Spinal cord (tissue), 10 donors: Measurements from ENCODE around the gene AP2M1. TPM values are rescaled to one million over a fixed set of nuclear protein-coding genes. Genes with fewer than 3 reads are reported as not detected.

Experiments used
- DNase-seq, 6 donors: peaks; one replicate each; pipeline versions ENCODE4 v3.0.0 to v3.0.0-alpha.2; 2013 to 2015; ENCODE audit warnings: low spot score in 6 of 6, low read depth in 4 of 6
- H3K27ac ChIP-seq: one replicate; pipeline ENCODE4 v1.5.1; 2013; ENCODE audit warnings: low read depth, low read length, control low read depth
- H3K27me3 ChIP-seq: one replicate; pipeline ENCODE4 v1.6.1; 2013; ENCODE audit warnings: low read length; ENCODE audit not compliant: control insufficient read depth, insufficient read depth
- H3K36me3 ChIP-seq: one replicate; pipeline ENCODE4 v1.6.1; 2013; ENCODE audit warnings: low read length; ENCODE audit not compliant: control insufficient read depth, insufficient read depth
- H3K4me1 ChIP-seq: one replicate; pipeline ENCODE4 v1.6.1; 2013; ENCODE audit warnings: low read length; ENCODE audit not compliant: control insufficient read depth, insufficient read depth
- H3K4me3 ChIP-seq: one replicate; pipeline ENCODE4 v1.5.1; 2013; ENCODE audit warnings: low read depth, low read length, control low read depth
- H3K9me3 ChIP-seq: one replicate; pipeline ENCODE4 v1.6.1; 2013; ENCODE audit warnings: low read length; ENCODE audit not compliant: control insufficient read depth, insufficient read depth
- WGBS: methylation state at CpG from one replicate; pipeline ENCODE4 v1.1.5; 2013; ENCODE audit warnings: missing lambda C conversion rate; ENCODE audit not compliant: insufficient coverage; 5-methylcytosine and 5-hydroxymethylcytosine counted together
- polyA plus RNA-seq, 2 donors: library from polyadenylated mRNA; unstranded; fragments of 120-200 nt; gene quantifications; one replicate each; pipeline ENCODE4 v1.2.1, GENCODE V29; 2013; ENCODE audit not compliant: insufficient read length in 2 of 2
- total RNA-seq, 2 donors: library from RNA; depleted of rRNA in 1 of 2; stranded (reverse); fragments of 120-200 nt in 1 of 2; fragments of >200 nt in 1 of 2; gene quantifications; one replicate each; pipeline versions ENCODE4 v1.2.3 to v1.2.4, GENCODE V29; 2013 to 2014
- donor health status: healthy.

The AP2M1 gene
- total and polyA plus RNA-seq, 4 donors, result 293 to 556 (median 415) TPM

DNA sequence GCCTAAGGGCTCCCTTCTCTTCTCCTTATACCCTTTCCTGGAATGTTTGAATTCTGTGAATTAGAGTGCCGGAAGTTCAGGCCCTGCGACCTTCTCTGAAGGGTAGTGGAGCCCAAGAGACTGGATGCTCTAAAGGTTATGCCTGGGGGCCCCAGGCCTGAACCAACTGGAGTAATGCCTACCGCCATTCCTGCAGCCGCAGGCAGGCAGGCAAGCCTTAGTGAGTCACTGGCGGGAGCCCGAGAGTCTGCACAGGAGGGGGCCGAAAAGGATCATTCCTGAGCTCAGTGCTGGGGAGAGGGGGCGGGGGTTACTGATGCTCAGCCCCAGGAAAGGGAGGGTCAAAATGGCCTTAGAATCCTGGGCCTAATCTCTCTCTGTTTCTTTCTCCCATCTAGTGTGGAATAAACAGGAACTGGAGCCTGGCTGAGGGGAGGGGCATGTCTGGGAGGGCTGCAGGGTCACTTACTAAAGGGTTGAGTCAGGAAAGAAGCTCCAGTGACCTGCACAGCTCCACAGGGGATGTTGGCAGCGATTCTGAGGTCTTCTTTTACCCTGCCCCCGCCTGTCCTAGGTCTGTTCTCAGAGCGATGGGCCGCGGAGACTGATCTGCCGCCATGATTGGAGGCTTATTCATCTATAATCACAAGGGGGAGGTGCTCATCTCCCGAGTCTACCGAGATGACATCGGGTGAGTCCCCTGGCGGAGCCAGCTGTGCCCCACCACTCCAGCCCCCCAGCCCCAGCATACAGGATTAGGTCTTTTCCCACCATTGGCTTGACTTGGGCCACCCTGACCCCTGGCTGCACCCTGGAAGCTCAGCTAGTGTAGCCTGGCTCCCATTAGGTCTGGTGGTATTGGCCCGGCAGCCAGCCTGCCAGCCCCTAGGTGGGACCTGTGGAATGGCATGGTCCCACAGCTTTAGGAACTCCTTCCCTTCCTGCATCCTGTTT, 2.0 kb downstream of the AP2M1 start:
- H3K4me1 ChIP-seq, result peaks cover 33% of the 10 kb centered on the region
- 14% methylated on average over 17 of the region's 19 CpGs for WGBS
- H3K27me3 ChIP-seq, result no peaks in the 10 kb centered on the region
- no peaks in the 10 kb centered on the region for H3K9me3 ChIP-seq
- H3K27ac ChIP-seq, result peak overlapping the region; percentile 87
- H3K4me3 ChIP-seq, result peak overlapping the region; percentile 97
- peak in 2 of 6 donors; percentile 20 to 64 for DNase-seq
- peaks cover 58% of the 10 kb centered on the region for H3K36me3 ChIP-seq

DNA sequence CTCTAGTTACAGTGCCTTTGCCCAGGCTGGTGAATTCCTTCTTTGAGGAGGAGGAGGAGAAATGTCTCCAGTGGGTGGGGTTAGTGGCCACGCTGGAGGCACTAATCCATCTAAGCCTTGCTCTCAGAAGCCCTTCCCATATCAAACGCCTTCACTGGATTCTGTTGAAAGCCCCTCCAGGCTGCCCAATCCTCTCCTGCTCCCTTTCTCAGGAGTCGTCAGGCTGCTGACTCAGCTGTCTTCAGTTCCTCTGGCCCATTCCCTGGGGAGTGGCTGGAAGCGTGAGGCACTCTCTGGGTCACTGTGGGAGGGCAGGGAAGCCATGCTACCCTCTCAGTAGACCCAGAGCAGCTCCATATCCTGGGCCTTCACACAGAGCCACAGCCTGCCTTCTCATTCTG, 2.7 kb downstream of the AP2M1 start:
- H3K27me3 ChIP-seq, result no peaks in the 10 kb centered on the region
- H3K27ac ChIP-seq, result no peak overlapping the region
- no peaks in the 10 kb centered on the region for H3K9me3 ChIP-seq
- peak overlapping the region; percentile 97 for H3K4me3 ChIP-seq
- H3K4me1 ChIP-seq, result peaks cover 33% of the 10 kb centered on the region
- 49% methylated on average over 2 of the region's 4 CpGs for WGBS
- no peak for DNase-seq
- peaks cover 60% of the 10 kb centered on the region for H3K36me3 ChIP-seq

DNA sequence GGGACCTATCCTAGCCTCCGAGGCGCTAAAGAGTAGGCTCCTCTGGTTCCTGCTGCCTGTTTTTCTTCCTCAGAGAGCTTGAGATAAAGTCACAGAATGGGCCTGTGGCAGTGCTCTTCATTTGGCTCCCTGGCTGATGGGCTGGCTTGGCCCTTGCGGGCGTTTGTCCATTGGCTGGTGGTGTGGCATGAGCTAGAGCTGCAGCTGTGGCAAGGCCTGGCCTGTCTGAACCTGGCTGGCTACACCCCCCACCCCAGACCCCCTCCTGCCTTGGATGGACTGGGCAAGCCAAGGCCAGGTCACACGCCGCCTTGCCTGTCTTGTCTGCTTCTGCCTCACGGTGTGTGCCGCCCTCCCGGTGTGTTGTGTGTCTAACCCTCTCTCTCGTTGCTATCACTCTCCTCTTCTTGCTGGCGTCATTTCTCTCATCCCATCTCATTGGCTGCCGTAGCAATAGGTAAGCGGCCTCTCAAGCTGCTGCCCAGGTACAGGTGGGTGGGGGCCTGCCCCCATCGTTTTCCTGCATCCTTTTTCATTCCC, 3.2 kb downstream of the AP2M1 start:
- H3K36me3 ChIP-seq, result peaks cover 64% of the 10 kb centered on the region
- no peaks in the 10 kb centered on the region for H3K9me3 ChIP-seq
- no peak overlapping the region for H3K27ac ChIP-seq
- H3K4me3 ChIP-seq, result no peak overlapping the region
- peaks cover 33% of the 10 kb centered on the region for H3K4me1 ChIP-seq
- no peak for DNase-seq
- WGBS, result 93% methylated on average over 14 of the region's 14 CpGs
- H3K27me3 ChIP-seq, result no peaks in the 10 kb centered on the region

DNA sequence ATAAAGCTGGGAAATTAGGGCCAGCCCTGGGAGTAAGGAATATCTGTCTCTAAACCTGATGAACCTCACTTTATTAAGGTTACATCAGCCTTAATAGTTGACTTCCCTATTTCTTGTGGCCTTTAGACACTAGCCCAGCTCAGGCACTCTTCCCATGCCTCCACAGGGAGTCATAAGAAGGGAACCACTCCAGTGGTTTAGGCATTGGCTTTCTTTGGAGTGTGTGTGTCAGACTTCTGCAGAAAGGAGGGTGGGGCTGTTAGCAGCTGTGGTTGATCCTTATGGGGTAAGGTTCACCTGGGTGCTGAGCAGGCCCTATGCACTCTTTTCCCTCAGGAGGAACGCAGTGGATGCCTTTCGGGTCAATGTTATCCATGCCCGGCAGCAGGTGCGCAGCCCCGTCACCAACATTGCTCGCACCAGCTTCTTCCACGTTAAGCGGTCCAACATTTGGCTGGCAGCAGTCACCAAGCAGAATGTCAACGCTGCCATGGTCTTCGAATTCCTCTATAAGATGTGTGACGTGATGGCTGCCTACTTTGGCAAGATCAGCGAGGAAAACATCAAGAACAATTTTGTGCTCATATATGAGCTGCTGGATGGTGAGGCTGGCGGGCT, 4.0 kb downstream of the AP2M1 start:
- H3K4me1 ChIP-seq, result peaks cover 33% of the 10 kb centered on the region
- peaks cover 70% of the 10 kb centered on the region for H3K36me3 ChIP-seq

DNA sequence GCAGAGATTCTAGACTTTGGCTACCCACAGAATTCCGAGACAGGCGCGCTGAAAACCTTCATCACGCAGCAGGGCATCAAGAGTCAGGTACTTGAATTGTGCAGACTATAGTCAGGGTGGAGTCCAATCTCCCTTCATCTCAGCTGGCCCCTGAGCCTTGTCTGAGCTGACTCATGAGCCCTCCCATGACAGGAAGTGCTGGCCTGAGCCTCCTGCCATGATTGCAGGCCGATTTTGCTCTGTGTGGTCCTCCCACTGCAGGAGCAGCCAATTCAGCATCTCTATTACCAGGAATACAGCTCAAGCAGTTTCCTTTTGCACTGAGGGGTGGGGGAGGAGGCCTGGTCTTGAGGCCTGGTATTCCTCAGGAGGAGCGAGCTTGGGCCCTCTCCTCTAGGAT, 5.5 kb downstream of the AP2M1 start:
- Histone ChIP-seq H3K27ac (no peak overlapping the region), H3K27me3 (no peaks in the 10 kb centered on the region), H3K36me3 (peaks cover 81% of the 10 kb centered on the region), H3K9me3 (no peaks in the 10 kb centered on the region), H3K4me1 (peaks cover 33% of the 10 kb centered on the region), H3K4me3 (no peak overlapping the region)
- DNase-seq, result no peak
- 92% methylated on average over 4 of the region's 6 CpGs for WGBS

More for the DNA sequence above, 4.0 kb downstream of the AP2M1 start:
- WGBS, result 95% methylated on average over 13 of the region's 13 CpGs
- Histone ChIP-seq H3K9me3 (no peaks in the 10 kb centered on the region), H3K4me3 (no peak overlapping the region), H3K27me3 (no peaks in the 10 kb centered on the region), H3K27ac (no peak overlapping the region)
- DNase-seq, result no peak

DNA sequence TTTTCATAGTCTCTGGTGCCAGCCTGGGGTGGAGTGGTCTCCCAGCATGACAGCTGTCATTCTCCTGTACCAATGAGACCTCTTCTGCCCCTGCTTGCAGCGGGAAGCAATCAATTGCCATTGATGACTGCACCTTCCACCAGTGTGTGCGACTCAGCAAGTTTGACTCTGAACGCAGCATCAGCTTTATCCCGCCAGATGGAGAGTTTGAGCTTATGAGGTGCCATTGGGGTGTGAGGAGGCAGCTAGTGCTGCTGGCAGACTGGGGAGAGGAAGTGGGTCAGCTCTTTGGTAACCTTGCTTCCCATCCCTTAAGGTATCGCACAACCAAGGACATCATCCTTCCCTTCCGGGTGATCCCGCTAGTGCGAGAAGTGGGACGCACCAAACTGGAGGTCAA, 6.9 kb downstream of the AP2M1 start:
- H3K4me3 ChIP-seq, result no peak overlapping the region
- 93% methylated on average over 3 of the region's 9 CpGs for WGBS
- H3K27me3 ChIP-seq, result no peaks in the 10 kb centered on the region
- no peak for DNase-seq
- peaks cover 28% of the 10 kb centered on the region for H3K4me1 ChIP-seq
- H3K9me3 ChIP-seq, result no peaks in the 10 kb centered on the region
- peaks cover 78% of the 10 kb centered on the region for H3K36me3 ChIP-seq
- no peak overlapping the region for H3K27ac ChIP-seq

DNA sequence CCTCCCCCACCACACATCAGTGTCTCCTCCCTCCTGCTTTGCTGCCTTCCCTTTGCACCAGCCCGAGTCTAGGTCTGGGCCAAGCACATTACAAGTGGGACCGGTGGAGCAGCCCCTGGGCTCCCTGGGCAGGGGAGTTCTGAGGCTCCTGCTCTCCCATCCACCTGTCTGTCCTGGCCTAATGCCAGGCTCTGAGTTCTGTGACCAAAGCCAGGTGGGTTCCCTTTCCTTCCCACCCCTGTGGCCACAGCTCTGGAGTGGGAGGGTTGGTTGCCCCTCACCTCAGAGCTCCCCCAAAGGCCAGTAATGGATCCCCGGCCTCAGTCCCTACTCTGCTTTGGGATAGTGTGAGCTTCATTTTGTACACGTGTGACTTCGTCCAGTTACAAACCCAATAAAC, 9.0 kb downstream of the AP2M1 start:
- WGBS, result 90% methylated on average over 3 of the region's 5 CpGs
- H3K27ac ChIP-seq, result no peak overlapping the region
- H3K4me3 ChIP-seq, result no peak overlapping the region
- no peak for DNase-seq
- H3K4me1 ChIP-seq, result peaks cover 23% of the 10 kb centered on the region
- H3K27me3 ChIP-seq, result no peaks in the 10 kb centered on the region
- H3K9me3 ChIP-seq, result no peaks in the 10 kb centered on the region
- peaks cover 73% of the 10 kb centered on the region for H3K36me3 ChIP-seq

DNA sequence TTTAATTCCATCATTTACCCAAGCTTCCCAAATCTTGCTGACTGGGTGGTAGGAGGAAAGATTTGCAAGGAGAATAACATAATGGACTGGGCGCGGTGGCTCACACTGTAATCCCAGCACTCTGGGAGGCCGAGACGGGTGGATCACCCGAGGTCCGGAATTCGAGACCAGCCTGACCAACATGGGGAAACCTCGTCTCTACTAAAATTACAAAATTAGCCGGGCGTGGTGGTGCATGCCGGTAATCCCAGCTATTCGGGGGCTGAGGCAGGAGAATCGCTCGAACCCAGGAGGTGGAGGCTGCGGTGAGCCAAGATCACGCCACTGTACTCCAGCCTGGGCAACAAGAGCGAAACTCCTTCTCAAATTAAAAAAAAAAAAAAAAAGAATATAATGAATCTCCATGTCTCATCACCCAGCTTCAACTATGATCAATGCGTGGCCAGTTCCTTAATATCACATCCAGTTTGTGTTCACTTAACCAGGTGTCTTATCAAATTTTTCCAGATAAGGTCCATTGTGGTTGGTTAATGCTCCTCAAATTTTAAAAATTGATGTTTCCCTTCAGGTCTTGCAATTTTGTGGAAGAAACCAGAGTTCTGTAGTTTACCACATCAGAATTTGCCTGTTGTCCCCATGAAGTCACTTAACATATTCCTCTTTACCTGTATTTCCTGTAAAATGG, 10.0 kb downstream of the AP2M1 start:
- no peak for DNase-seq
- WGBS, result 91% methylated on average over 11 of the region's 18 CpGs
- Histone ChIP-seq H3K27me3 (no peaks in the 10 kb centered on the region), H3K4me3 (no peak overlapping the region), H3K27ac (peak overlapping the region; percentile 80), H3K9me3 (no peaks in the 10 kb centered on the region), H3K4me1 (peaks cover 21% of the 10 kb centered on the region), H3K36me3 (peaks cover 73% of the 10 kb centered on the region)

DNA sequence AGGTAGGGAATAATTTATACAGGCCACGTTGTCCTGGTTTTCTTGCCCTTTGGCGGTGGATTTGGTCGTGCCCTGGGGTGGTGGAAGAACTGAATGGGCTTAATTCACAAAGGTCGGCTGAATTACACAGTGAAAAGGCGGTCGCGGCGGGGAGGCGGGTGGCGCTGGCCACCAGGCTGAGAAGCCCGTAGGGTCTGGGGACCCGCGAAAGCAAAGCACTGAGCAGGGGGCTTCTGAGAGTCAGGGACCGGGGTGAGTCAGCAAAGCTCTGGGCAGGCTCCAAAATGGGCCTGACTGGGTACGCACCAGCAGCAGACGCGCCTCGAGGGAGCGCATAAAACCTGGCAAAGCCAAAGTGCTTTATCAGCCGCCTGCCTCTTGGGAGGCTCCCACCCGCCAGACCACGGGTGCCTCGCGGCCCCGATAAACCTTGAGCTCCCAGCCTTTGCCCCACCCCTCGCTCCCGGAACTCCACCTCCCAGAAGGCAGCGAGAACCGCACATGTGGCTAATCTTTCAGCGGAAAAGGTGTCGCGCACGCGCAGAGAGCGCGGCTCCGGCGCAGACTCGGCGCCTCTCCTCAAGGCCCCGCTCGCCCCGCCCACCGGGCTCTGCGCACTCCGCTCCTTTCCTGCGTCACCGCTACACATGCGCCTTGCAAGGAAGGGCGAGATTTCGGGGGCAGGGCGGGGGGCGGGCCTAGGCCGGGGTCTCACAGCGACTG, 11.0 kb downstream of the AP2M1 start:
- H3K9me3 ChIP-seq, result no peaks in the 10 kb centered on the region
- H3K4me1 ChIP-seq, result peaks cover 20% of the 10 kb centered on the region
- H3K27ac ChIP-seq, result peak overlapping the region; percentile 80
- peak; percentile 97 to 100 (median 99) for DNase-seq
- WGBS, result under 1% methylated on average over 55 of the region's 55 CpGs
- no peaks in the 10 kb centered on the region for H3K27me3 ChIP-seq
- peak overlapping the region; percentile 99 for H3K4me3 ChIP-seq
- peaks cover 66% of the 10 kb centered on the region for H3K36me3 ChIP-seq
